H1 (cell line): ENCODE measurements around the gene ADARB2. TPM values are rescaled to one million over a fixed set of nuclear protein-coding genes. Genes with fewer than 3 reads are reported as not detected.

Experiments
- CTCF ChIA-PET: fragments of 300-600 bp; sonication (Branson Sonifier 250); formaldehyde crosslinking; loops from one replicate; lab custom pipeline; 2021; ENCODE audit not compliant: partially characterized antibody; lab: Charles Lee
- POLR2A ChIA-PET: fragments of 300-600 bp; sonication (Branson Sonifier 250); formaldehyde crosslinking; loops from one replicate; lab custom pipeline; 2021; ENCODE audit warnings: inconsistent platforms; ENCODE audit not compliant: partially characterized antibody; lab: Charles Lee
- DNase-seq, 2 experiments: peaks; one replicate each; pipeline versions ENCODE4 v3.0.0 to v3.0.0-alpha.2; 2010 to 2022; ENCODE audit warnings: low spot score in 2 of 2, low read depth in 1 of 2, mixed read lengths in 1 of 2
- FAIRE-seq: peaks from 2 replicates; lab custom pipeline; 2011; peaks lifted over from hg19 to GRCh38; lab: Jason Lieb, UNC
- H2AFZ ChIP-seq: 2 replicates; pipeline ENCODE4 v1.8.1; 2012; ENCODE audit warnings: low read length, inconsistent platforms
- H2AK5ac ChIP-seq: 2 replicates; pipeline ENCODE4 v1.6.1; 2013; ENCODE audit warnings: low read depth, low read length
- H2BK120ac ChIP-seq: replicated peaks from 2 replicates; pipeline ENCODE3; 2013; ENCODE audit warnings: low read depth, low read length, inconsistent platforms
- H2BK12ac ChIP-seq: 2 replicates; pipeline ENCODE4 v1.6.1; 2013; ENCODE audit warnings: low read depth, low read length
- H2BK15ac ChIP-seq: 2 replicates; pipeline ENCODE4 v1.6.1; 2013; ENCODE audit warnings: low read length
- H2BK20ac ChIP-seq: 2 replicates; pipeline ENCODE4 v1.6.1; 2013; ENCODE audit warnings: low read length
- H2BK5ac ChIP-seq: 2 replicates; pipeline ENCODE4 v1.6.1; 2013; ENCODE audit warnings: low read depth, low read length
- H3K14ac ChIP-seq: 2 replicates; pipeline ENCODE4 v1.6.1; 2013; ENCODE audit warnings: inconsistent platforms; ENCODE audit not compliant: insufficient read length
- H3K18ac ChIP-seq: 2 replicates; pipeline ENCODE4 v1.6.1; 2013; ENCODE audit warnings: low read length; ENCODE audit errors: extremely low read depth
- H3K23ac ChIP-seq: 2 replicates; pipeline ENCODE4 v1.6.1; 2013; ENCODE audit warnings: inconsistent platforms; ENCODE audit not compliant: insufficient read length
- H3K23me2 ChIP-seq: 2 replicates; pipeline ENCODE4 v1.6.1; 2013; ENCODE audit warnings: low read depth, low read length
- H3K27ac ChIP-seq: 2 replicates; pipeline ENCODE4 v1.6.1; 2011; ENCODE audit warnings: low read depth, low read length, inconsistent platforms
- H3K27me3 ChIP-seq, 4 experiments: replicated peaks in 1 of 4; 1 replicate in 1 of 4; 2 replicates in 3 of 4; pipeline versions ENCODE4 v1.6.1 to v1.8.1; 2011 to 2013; ENCODE audit warnings: low read length in 3 of 4, mild to moderate bottlenecking in 3 of 4, inconsistent platforms in 2 of 4, mixed read lengths in 2 of 4, moderate library complexity in 1 of 4; ENCODE audit not compliant: control insufficient read depth in 3 of 4, insufficient read depth in 3 of 4; ENCODE audit errors: extremely low read depth in 1 of 4
- H3K36me3 ChIP-seq, 4 experiments: 2 replicates each; pipeline versions ENCODE4 v1.6.1 to v1.8.1; 2011 to 2013; ENCODE audit warnings: mild to moderate bottlenecking in 4 of 4, low read length in 3 of 4, moderate library complexity in 2 of 4, control low read depth in 1 of 4, inconsistent platforms in 1 of 4; ENCODE audit not compliant: insufficient read depth in 4 of 4, control insufficient read depth in 2 of 4
- H3K4ac ChIP-seq: replicated peaks from 2 replicates; pipeline ENCODE3; 2013; ENCODE audit warnings: low read length, low read depth, mixed read lengths, inconsistent platforms; ENCODE audit not compliant: insufficient read length
- H3K4me1 ChIP-seq, 4 experiments: replicated peaks in 1 of 4; 1 replicate in 1 of 4; 2 replicates in 3 of 4; pipeline versions ENCODE4 v1.6.1 to v1.8.1; 2011 to 2013; ENCODE audit warnings: low read length in 3 of 4, inconsistent platforms in 2 of 4, mixed read lengths in 1 of 4; ENCODE audit not compliant: insufficient read depth in 4 of 4, control insufficient read depth in 3 of 4
- H3K4me2 ChIP-seq, 2 experiments: 2 replicates each; pipeline versions ENCODE4 v1.6.1 to v1.8.1; 2011 to 2013; ENCODE audit warnings: low read depth in 2 of 2, low read length in 2 of 2, control low read depth in 1 of 2, inconsistent platforms in 1 of 2, mild to moderate bottlenecking in 1 of 2; ENCODE audit not compliant: insufficient read depth in 1 of 2
- H3K4me3 ChIP-seq, 4 experiments: fragments of 200-600, 300-600 bp in 1 of 4; sonication (generic), shearing (Covaris generic), sonication (Bioruptor Twin) in 1 of 4; 2 replicates each; pipeline versions ENCODE4 v1.5.1 to v1.8.1; 2011 to 2016; ENCODE audit warnings: low read length in 4 of 4, low read depth in 3 of 4, control low read depth in 2 of 4, inconsistent platforms in 2 of 4, mild to moderate bottlenecking in 2 of 4, mixed read lengths in 1 of 4, moderate library complexity in 1 of 4; ENCODE audit not compliant: insufficient read depth in 2 of 4; ENCODE audit errors: extremely low read depth in 1 of 4
- H3K56ac ChIP-seq: replicated peaks from 2 replicates; pipeline ENCODE3; 2013; ENCODE audit warnings: low read depth, mild to moderate bottlenecking, mixed read lengths, low read length, inconsistent platforms; ENCODE audit not compliant: insufficient read length
- H3K79me1 ChIP-seq: 2 replicates; pipeline ENCODE4 v1.6.1; 2013; ENCODE audit warnings: low read depth, low read length, control low read depth
- H3K79me2 ChIP-seq, 2 experiments: 2 replicates each; pipeline versions ENCODE4 v1.6.1 to v1.8.1; 2012 to 2013; ENCODE audit warnings: low read length in 2 of 2, mild to moderate bottlenecking in 2 of 2, inconsistent platforms in 1 of 2; ENCODE audit not compliant: insufficient read depth in 2 of 2, control insufficient read depth in 1 of 2
- H3K9ac ChIP-seq, 4 experiments: replicated peaks in 1 of 4; 1 replicate in 1 of 4; 2 replicates in 3 of 4; pipeline versions ENCODE4 v1.6.1 to v1.8.1; 2011 to 2013; ENCODE audit warnings: low read depth in 3 of 4, low read length in 3 of 4, control low read depth in 2 of 4, mild to moderate bottlenecking in 2 of 4, moderate library complexity in 2 of 4, inconsistent platforms in 1 of 4; ENCODE audit errors: extremely low read depth in 1 of 4
- H3K9me3 ChIP-seq, 2 experiments: 2 replicates each; pipeline versions ENCODE4 v1.6.1 to v1.8.1; 2012 to 2013; ENCODE audit warnings: mild to moderate bottlenecking in 2 of 2, moderate library complexity in 2 of 2, control low read depth in 1 of 2, inconsistent platforms in 1 of 2, low read depth in 1 of 2, low read length in 1 of 2, mixed read lengths in 1 of 2; ENCODE audit not compliant: insufficient read depth in 2 of 2
- H4K20me1 ChIP-seq, 2 experiments: replicated peaks in 1 of 2; 2 replicates each; pipeline versions ENCODE3 to v1.8.1; 2011 to 2013; ENCODE audit warnings: inconsistent platforms in 2 of 2, low read length in 2 of 2, mild to moderate bottlenecking in 1 of 2; ENCODE audit not compliant: insufficient read depth in 2 of 2, control insufficient read depth in 1 of 2
- H4K5ac ChIP-seq: 2 replicates; pipeline ENCODE4 v1.6.1; 2013; ENCODE audit warnings: low read length, low read depth, mixed read lengths, inconsistent platforms; ENCODE audit not compliant: insufficient read length
- H4K8ac ChIP-seq: 2 replicates; pipeline ENCODE4 v1.8.0; 2013; ENCODE audit warnings: mild to moderate bottlenecking, moderate library complexity, low read length, inconsistent platforms; ENCODE audit not compliant: insufficient read depth; ENCODE audit errors: extremely low read depth
- H4K91ac ChIP-seq: replicated peaks from 2 replicates; pipeline ENCODE3; 2013; ENCODE audit warnings: low read length, mixed read lengths, inconsistent platforms; ENCODE audit not compliant: insufficient read length
- CREB1 ChIP-seq: IDR thresholded peaks from 2 replicates; pipeline ENCODE4 v1.6.1; 2012; ENCODE audit warnings: inconsistent platforms
- WGBS, 2 experiments: shearing (Covaris generic) in 1 of 2; methylation state at CpG; one replicate each; pipeline versions ENCODE4 v1.1.6 to v1.1.7; 2013 to 2015; ENCODE audit warnings: low lambda C conversion rate in 2 of 2, mixed read lengths in 2 of 2, inconsistent platforms in 1 of 2, low coverage in 1 of 2, missing lambda C conversion rate in 1 of 2; ENCODE audit not compliant: insufficient replicate concordance in 2 of 2, insufficient coverage in 1 of 2, insufficient read length in 1 of 2; ENCODE audit errors: extremely low coverage in 1 of 2, missing lambda C conversion rate in 1 of 2; 5-methylcytosine and 5-hydroxymethylcytosine counted together
- polyA plus RNA-seq, 7 experiments: library from polyadenylated mRNA; depleted of rRNA in 3 of 7; stranded (reverse) in 5 of 7; unstranded in 2 of 7; fragments of >200 nt in 5 of 7; fragments of 200-250 nt in 2 of 7; gene quantifications; 1 replicate in 5 of 7; 2 replicates in 1 of 7; 4 replicates in 1 of 7; pipeline versions ENCODE4 v1.2.1 to v1.2.3, GENCODE V29; 2011 to 2013; ENCODE audit warnings: missing spikeins in 2 of 7, mixed read lengths in 2 of 7
- total RNA-seq: library from RNA; stranded (reverse); fragmentation: NEBNext Ultra II Directional; extraction: Animal tissue kit (Norgen Biotek cat#: 25700); gene quantifications from 2 replicates; pipeline ENCODE4 v1.2.1, GENCODE V29; 2021

The ADARB2 gene
- total and polyA plus RNA-seq, 2 of the 8 experiments (the other 6 are each of a cell fraction or from before 2014, with no cell fraction given) = 2.2 to 2.8 TPM

GRCh38 chr10:1212571-1213141, 524.7 kb downstream of the ADARB2 start:
- 84% methylated on average over 7 of the region's 9 CpGs; no CpG with 5 or more reads in 1 of the 2 experiments for WGBS, 2 experiments
- Histone ChIP-seq H3K9me3 (no peaks in the 10 kb centered on the region), H2BK12ac (no peak overlapping the region), H3K79me1 (no peaks in the 10 kb centered on the region), H4K20me1 (peaks cover 0 to 5% of the 10 kb centered on the region in 2 experiments), H3K23me2 (peaks cover 3% of the 10 kb centered on the region; the same call in 1 of the 2 replicates), H3K18ac (no peak overlapping the region), H2AFZ (no peak overlapping the region), H3K27me3 (no peaks in the 10 kb centered on the region), H4K5ac (no peak overlapping the region), H2BK120ac (no peak overlapping the region), H3K36me3 (no peaks in the 10 kb centered on the region), H3K23ac (no peak overlapping the region), H3K27ac (no peak overlapping the region), H3K4ac (no peak overlapping the region), H3K4me3 (no peak overlapping the region), H3K56ac (no peak overlapping the region), H3K4me1 (no peaks in the 10 kb centered on the region), H2BK20ac (no peak overlapping the region), H3K9ac (no peak overlapping the region), H4K8ac (no peak overlapping the region; the same call in 1 of the 2 replicates), H3K4me2 (no peak overlapping the region), H2AK5ac (no peak overlapping the region), H2BK5ac (no peak overlapping the region), H3K14ac (no peak overlapping the region), H4K91ac (no peak overlapping the region), H2BK15ac (no peak overlapping the region), H3K79me2 (no peaks in the 10 kb centered on the region)
- DNase-seq (no peak), FAIRE-seq (no peak)
- ChIA-PET CTCF (interaction anchor here (0.9 kb wide), 1 partner anchor 50 kb away, joined by 5 read pairs; no protein-coding TSS in a partner anchor), POLR2A (interaction anchor here (0.6 to 1.0 kb wide), 2 partner anchors 28 to 183 kb away, joined by 3 read pairs; no protein-coding TSS in a partner anchor)
- TF ChIP-seq CREB1 = no peak
